Fibroblast of mammary gland (primary cell): Measurements from ENCODE around the gene SLC22A8.

ENCODE experiments used
- DNase-seq: peaks from one replicate; pipeline ENCODE4 v3.0.0-alpha.2; 2010; ENCODE audit warnings: low read depth
- H3K4me3 ChIP-seq: 2 replicates; pipeline ENCODE4 v1.5.1; 2011; ENCODE audit warnings: low read depth, mild to moderate bottlenecking, low read length, moderate library complexity; ENCODE audit not compliant: control insufficient read depth
- TF ChIP-seq, protein P1 (sequence below): conservative IDR thresholded peaks from 2 replicates; pipeline ENCODE4 v1.5.1; 2011; ENCODE audit warnings: low read depth, low read length, inconsistent platforms; ENCODE audit not compliant: control insufficient read depth, insufficient read depth

The SLC22A8 gene

DNA sequence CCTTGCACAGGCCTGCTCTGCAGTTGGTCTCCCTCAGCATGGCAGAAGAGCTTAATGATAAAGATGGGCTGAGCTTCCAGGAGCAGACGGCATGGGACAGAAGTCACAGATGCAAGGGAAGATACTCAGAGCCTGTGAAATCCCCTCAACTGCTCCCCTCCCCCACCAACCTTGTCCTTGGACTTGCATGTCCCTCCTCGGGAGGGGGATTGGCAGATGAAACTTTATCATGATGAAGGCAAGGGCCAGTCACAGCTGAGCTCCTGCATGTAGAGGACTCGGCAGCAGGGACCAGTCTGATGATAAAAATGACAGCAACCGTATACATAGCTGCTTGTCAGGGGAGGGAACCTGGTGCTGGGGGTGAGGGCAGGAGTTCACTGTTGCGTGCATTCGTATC, 6.8 kb upstream of the SLC22A8 start:
- H3K4me3 ChIP-seq = no peak overlapping the region
- no peak for DNase-seq
- TF ChIP-seq, protein P1, sequence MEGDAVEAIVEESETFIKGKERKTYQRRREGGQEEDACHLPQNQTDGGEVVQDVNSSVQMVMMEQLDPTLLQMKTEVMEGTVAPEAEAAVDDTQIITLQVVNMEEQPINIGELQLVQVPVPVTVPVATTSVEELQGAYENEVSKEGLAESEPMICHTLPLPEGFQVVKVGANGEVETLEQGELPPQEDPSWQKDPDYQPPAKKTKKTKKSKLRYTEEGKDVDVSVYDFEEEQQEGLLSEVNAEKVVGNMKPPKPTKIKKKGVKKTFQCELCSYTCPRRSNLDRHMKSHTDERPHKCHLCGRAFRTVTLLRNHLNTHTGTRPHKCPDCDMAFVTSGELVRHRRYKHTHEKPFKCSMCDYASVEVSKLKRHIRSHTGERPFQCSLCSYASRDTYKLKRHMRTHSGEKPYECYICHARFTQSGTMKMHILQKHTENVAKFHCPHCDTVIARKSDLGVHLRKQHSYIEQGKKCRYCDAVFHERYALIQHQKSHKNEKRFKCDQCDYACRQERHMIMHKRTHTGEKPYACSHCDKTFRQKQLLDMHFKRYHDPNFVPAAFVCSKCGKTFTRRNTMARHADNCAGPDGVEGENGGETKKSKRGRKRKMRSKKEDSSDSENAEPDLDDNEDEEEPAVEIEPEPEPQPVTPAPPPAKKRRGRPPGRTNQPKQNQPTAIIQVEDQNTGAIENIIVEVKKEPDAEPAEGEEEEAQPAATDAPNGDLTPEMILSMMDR = no peak

DNA sequence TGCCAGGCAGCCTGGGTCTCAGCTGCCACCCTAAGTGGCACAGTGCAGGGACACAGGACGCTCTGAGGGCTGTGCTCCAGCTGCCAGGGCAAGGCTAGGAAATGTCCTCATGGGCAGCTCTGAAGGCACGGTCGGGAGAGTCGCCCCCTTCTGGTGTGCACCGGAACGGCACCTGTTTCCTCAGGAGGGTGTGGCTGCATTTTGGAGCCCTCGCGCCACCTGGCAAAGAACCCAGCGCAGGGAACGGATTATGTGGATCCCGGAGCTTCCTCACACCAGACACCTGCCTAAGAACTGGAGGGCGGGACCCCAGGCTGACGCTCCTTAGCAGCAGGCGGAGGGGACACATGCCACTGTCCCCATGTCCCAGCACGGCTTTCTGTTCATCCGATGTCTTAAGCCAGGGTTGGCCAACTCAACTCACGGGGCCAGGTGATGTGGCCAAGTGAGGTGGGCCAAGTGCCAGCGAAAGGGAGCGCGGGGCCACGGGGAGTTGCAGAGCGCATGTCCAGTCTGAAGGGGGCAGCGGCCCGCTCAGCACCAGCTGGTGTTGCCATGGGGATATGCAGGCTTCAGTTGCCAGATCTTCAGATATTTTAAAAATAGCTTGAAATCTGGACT, 5.1 kb upstream of the SLC22A8 start:
- no peak overlapping the region for H3K4me3 ChIP-seq
- no peak for DNase-seq
- TF ChIP-seq, protein P1 = peak; percentile 38

DNA sequence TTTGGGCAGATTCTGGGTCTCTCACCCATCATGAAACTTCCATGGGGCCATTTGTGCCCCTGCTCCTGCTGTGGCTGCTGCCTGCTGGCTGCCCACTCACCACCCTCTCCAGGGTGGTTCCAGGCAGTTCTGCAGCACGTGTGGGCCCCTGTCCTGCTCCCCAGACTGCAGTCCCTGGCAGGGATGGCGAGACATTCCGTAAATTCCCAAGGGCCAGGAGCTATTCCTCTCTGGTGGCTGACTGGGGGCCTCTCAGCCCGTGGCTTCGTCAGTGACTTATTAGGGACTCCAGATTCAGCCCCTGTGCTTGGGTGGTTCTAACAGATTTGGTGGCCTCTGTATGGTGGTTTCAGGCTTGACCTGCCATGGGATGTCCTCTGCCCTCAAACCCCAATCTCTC, 3.9 kb upstream of the SLC22A8 start:
- no peak for DNase-seq
- H3K4me3 ChIP-seq = no peak overlapping the region
- TF ChIP-seq, protein P1 = no peak

DNA sequence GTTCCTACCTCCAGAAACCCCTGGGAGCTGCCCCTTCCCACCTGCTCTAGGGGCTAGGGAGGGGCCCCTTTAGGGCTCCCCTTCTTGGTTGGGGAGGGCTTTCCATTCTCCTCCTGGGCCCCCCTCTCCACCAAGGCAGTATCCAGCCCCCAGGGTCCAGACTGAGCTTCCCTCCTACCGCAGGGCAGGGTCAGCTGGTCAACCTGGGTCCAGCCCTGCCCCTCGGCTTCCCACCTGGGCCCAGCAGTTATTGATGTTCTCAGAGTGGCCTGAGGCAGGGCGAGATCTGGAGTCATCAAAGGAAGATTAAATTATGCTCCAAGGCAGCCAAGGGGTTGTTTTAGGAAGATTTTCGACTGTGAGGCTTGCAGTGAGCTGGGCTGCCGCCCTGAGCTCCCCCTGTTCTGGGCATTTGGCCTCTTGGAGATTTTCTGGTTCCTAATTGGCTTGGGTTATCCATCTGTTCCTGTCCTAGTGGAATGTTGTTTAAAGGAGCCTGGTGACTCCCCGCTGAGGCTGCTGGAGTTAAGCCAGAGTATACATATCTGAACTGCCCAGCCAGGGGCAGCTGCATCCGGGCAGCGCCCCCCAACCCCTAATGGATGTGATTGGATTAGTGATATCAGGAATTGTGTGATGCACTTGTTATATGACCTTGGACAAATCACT, 1.8 kb upstream of the SLC22A8 start:
- DNase-seq = no peak
- TF ChIP-seq, protein P1 = no peak
- no peak overlapping the region for H3K4me3 ChIP-seq

DNA sequence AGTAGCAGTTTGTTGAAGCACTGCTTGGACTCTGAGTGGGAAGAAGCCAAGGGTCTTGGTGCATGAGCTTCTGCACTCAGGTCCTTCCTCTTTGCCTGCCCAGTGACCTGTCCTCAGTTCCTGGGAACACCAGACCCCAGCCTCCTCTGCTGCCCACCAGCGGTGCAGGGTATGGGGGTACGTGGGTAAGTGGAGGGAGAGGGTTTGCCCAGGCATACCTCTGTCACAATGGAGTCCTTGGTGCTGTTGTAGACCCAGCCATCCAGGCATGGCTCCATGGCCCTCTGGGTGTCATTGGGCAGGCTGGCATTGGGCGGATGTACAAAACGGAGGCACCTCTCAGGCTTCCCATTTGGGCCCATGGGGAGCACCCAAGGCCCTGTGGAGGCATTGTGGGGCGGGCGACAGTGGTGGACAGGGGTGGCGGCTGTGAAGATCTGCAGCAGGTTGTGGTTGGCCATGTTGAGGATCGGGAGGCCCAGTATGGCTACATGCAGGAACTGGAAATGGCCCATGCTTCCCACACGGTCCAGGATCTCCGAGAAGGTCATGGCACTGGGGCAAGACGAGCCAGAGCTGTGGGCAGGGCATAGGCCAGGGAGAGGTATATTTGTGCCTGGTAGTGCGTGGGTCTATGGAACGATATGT, 1.1 kb downstream of the SLC22A8 start:
- TF ChIP-seq, protein P1 = no peak
- no peak for DNase-seq
- H3K4me3 ChIP-seq = no peak overlapping the region

DNA sequence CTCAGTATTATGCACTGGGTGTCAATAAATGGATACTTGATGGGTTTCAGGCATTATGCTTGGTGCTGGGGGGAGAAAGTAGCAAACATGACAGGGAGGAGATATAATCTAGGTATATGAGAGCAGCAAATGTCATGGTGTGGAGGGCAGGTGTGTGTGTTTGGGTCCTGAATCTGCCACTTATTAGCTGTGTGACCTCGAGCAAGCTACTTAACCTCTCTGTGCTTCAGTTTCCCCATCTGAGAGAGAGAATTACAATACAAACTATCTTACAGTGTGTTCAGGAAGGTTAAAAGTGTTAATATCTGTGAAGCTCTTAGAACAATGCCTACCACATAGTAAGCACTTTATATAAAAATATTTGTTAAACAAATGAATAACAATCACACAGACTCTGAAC, 2.8 kb downstream of the SLC22A8 start:
- TF ChIP-seq, protein P1 = no peak
- no peak for DNase-seq
- no peak overlapping the region for H3K4me3 ChIP-seq
